Measurements from ENCODE around the gene SLC25A13.

SLC25A13 gene

GRCh38 chr7:96179341-96179740 is 142.6 kb downstream of the SLC25A13 start:
- TF ChIP-seq GABPA (IDR thresholded peaks at IDR 0.05; ENCODE audit: low read depth) (no peak), CTCF (IDR thresholded peaks at IDR 0.05; ENCODE audit: insufficient read depth, low read length) (no peak), REST (IDR thresholded peaks at IDR 0.05; ENCODE audit: insufficient replicate concordance, low read depth) (no peak), POLR2AphosphoS5 (IDR thresholded peaks at IDR 0.05; ENCODE audit: low read depth) (no peak), SPI1 (IDR thresholded peaks at IDR 0.05; ENCODE audit: borderline replicate concordance, low read depth) (no peak)
- DNase-seq (ENCODE audit: low read depth in 1 of 2, low spot score in 1 of 2) = no peak
- no peak overlapping the region for H3K27ac ChIP-seq (replicated peaks)

GRCh38 chr7:96178581-96178980 is 143.3 kb downstream of the SLC25A13 start:
- TF ChIP-seq CTCF (IDR thresholded peaks at IDR 0.05; ENCODE audit: insufficient read depth, low read length) = no peak
- no peak for TF ChIP-seq POLR2AphosphoS5 (IDR thresholded peaks at IDR 0.05; ENCODE audit: low read depth)
- TF ChIP-seq REST (IDR thresholded peaks at IDR 0.05; ENCODE audit: insufficient replicate concordance, low read depth) = no peak
- no peak for TF ChIP-seq GABPA (IDR thresholded peaks at IDR 0.05; ENCODE audit: low read depth)
- Histone ChIP-seq H3K27ac (replicated peaks) (no peak overlapping the region), H3K27me3 (ENCODE audit: insufficient read depth, poor library complexity, severe bottlenecking) (no peaks in the 10 kb centered on the region), H3K4me3 (replicated peaks; ENCODE audit: insufficient read depth, low read length) (no peak overlapping the region)
- DNase-seq (ENCODE audit: low read depth in 1 of 2, low spot score in 1 of 2) = no peak

More at GRCh38 chr7:96179341-96179740, 142.6 kb downstream of the SLC25A13 start:
- no peak overlapping the region for H3K4me3 ChIP-seq (replicated peaks; ENCODE audit: insufficient read depth, low read length)
- no peaks in the 10 kb centered on the region for H3K27me3 ChIP-seq (ENCODE audit: insufficient read depth, poor library complexity, severe bottlenecking)

- Histone ChIP-seq H3K4me3 (replicated peaks; ENCODE audit: insufficient read depth, low read length) (no peak overlapping the region), H3K27ac (replicated peaks) (no peak overlapping the region), H3K27me3 (ENCODE audit: insufficient read depth, poor library complexity, severe bottlenecking) (no peaks in the 10 kb centered on the region)
- no peak for DNase-seq (ENCODE audit: low read depth in 1 of 2, low spot score in 1 of 2)
- TF ChIP-seq GABPA (IDR thresholded peaks at IDR 0.05; ENCODE audit: low read depth) (no peak), CTCF (IDR thresholded peaks at IDR 0.05; ENCODE audit: insufficient read depth, low read length) (no peak)
Measured at GRCh38 chr7:96177353-96177752, 144.5 kb downstream of the SLC25A13 start.

- H3K27ac ChIP-seq (replicated peaks) = no peak overlapping the region
- TF ChIP-seq POLR2AphosphoS5 (IDR thresholded peaks at IDR 0.05; ENCODE audit: low read depth) (no peak), REST (IDR thresholded peaks at IDR 0.05; ENCODE audit: insufficient replicate concordance, low read depth) (no peak), CTCF (IDR thresholded peaks at IDR 0.05; ENCODE audit: insufficient read depth, low read length) (no peak), SPI1 (IDR thresholded peaks at IDR 0.05; ENCODE audit: borderline replicate concordance, low read depth) (no peak), GABPA (IDR thresholded peaks at IDR 0.05; ENCODE audit: low read depth) (no peak)
- DNase-seq (ENCODE audit: low read depth in 1 of 2, low spot score in 1 of 2) = no peak
Measured at GRCh38 chr7:96174812-96175211, 147.1 kb downstream of the SLC25A13 start.

More at GRCh38 chr7:96174812-96175211, 147.1 kb downstream of the SLC25A13 start:
- Histone ChIP-seq H3K27me3 (ENCODE audit: insufficient read depth, poor library complexity, severe bottlenecking) (no peaks in the 10 kb centered on the region), H3K4me3 (replicated peaks; ENCODE audit: insufficient read depth, low read length) (no peak overlapping the region)

Data from HL-60 (cell line).